ENCODE results near the gene EPHX1.
"Not testable (repeated sequence)": the region's sequence is repeated elsewhere in the genome, so short reads cannot be mapped to it uniquely, and the experiment has no call there.

EPHX1 gene

DNA sequence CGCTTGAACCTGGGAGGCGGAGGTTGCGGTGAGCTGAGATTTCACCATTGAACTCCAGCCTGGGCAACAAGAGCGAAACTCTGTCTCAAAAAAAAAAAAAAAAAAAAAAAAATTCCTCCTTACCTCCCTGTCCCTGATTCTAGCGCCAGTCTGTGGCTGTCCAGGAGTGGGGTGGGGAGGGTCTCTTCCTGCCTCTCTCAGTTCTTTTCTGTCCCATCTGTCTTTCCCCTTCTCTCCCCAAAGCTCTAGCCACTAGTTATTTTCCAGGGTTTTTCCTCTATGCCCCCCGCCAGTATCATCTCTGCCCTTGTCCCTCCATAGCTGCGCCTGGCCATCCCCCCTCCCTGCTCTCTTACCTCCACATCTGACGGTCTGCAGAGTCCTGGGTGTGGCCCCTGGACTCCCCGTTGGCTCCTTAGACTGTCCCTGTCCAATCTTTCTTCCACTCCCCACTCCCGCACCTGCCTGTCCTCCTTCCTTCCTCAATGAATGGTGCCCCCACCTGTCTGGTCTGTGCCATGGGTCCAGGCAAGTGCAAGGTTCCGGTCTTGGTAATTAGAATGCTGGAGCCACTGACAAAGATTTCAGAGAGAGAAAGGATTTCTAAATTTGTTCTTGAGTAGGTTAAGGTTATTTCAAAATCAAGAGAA lies 73.8 kb downstream of the EPHX1 start:
- DNase-seq, result no peak

GRCh38 chr1:225885336-225885735 lies 75.4 kb downstream of the EPHX1 start:
- DNase-seq, result no peak

- DNase-seq, result no peak
Measured at GRCh38 chr1:225886159-225887029, 76.5 kb downstream of the EPHX1 start.

DNA sequence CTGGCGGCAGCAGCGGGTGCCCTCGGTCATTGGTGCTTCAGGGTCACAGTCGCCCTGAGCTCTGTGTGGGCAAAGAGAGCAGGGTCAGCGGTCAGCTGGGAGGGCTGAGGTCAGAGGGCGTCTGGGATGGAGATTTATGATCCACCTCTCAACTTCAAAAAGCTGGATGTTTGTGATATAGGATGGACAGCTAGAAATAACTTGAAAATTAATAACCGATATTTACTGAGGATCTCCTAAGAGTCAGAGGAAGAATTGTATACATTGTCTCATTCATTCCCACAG lies 77.0 kb downstream of the EPHX1 start:
- DNase-seq, result no peak

GRCh38 chr1:225887554-225888288 lies 77.8 kb downstream of the EPHX1 start:
- not testable (repeated sequence) for DNase-seq

DNA sequence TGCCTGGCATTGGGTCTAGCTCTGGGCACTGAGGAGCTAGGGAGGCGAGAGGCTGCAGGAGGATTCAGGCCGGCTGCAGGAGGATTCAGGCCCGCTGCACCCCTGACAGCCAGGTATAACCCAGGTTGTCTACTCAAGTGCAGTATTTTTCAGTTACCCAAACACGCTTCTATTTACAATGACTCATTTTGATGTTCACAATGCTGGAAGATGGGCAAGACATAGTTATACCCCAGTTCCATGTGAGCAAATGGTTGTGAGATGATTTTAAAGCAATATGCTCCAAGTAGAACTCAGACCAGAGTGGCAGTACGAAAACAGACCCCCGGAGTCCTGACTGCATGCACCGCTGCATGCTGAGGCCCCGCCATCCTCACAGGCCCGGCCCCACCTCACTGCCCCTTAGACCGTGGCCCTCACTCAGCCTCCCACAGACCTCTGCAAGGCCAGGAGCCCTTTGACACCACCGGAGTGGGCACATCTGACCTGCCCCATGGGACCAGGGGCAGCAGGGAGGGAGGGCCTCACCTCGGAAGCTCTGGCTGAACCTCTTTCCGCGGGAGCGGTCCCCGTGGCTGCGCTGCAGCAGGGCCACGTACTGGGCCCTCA lies 78.5 kb downstream of the EPHX1 start:
- DNase-seq, result no peak

GRCh38 chr1:225888898-225889601 lies 79.1 kb downstream of the EPHX1 start, which contains the start of gene LEFTY1:
TSS of gene LEFTY1 (minus strand) at chr1:225889146. CDS start at chr1:225889066, 80 bp downstream.
- no peak for DNase-seq

GRCh38 chr1:225889743-225890142 lies 79.8 kb downstream of the EPHX1 start:
- DNase-seq, result no peak

DNA sequence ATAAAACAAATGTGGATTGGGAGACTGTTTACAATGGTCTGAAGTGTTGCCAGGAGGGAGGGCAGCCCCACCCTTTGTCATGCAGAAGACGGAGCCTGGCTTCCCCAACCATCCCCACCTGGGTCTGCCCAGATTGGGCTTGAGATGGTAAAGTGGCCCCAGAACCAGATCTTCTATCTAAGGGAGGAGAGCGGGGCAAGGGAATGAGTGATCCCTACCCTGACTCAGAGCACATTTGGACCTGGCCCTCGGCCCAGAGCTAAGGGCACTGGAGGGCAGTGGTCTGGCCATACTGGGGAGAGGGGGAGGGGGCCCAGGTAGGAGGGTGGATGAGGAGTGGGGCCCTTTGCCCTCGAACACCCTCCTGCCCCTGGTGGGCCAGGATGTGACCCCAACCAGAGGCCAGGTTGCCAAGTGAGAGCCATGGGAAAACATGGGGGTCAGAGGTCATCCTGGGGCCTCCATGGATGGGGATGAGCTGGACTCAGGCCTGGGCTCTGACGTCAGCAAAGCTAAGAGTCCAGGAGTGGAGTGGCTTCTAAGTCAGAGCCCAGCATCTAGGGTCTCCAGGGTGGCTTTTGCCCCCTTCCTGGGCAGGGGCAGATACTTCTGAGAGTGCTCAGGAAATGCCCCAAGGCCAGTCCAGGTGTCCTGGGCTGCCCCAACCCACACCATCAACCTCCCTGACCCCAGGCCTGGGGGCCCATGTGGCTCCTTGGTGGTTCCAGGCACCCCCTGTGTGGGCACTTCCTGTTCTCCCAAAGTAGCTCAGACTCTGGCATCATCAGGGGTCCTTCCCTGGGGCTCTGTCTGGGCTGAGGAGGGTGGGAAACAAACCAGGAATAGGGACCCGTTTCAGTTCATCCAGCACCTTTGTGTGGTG lies 80.7 kb downstream of the EPHX1 start:
- DNase-seq, result no peak

GRCh38 chr1:225891229-225891972 lies 81.5 kb downstream of the EPHX1 start:
- no peak for DNase-seq

DNA sequence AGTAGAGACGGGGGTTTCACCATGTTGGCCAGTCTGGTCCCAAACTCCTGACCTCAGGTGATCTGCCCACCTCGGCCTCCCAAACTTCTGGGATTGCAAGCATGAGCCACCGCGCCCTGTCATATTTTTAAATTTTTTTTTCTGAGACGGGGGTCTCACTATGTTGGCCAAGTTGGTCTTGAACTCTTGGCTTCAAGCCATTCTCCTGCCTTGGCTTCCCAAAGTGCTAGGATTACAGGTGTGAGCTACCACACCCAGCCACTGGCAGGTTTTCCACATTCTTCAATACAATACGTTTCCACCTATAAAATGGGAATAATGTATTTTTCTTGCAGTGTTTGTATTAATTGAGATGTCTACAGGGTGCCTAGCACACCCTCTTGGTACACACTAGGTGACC lies 82.4 kb downstream of the EPHX1 start:
- DNase-seq, result no peak

Data from CD4-positive, alpha-beta T cell treated with Interleukin-12 subunit alpha and Interleukin-12 subunit beta, for 1 hour (primary cell).